IMR-90 (cell line): Measurements from ENCODE around the gene SP9. TPM values are rescaled to one million over a fixed set of nuclear protein-coding genes. Genes with fewer than 3 reads are reported as not detected.

Experiments
- ATAC-seq: fragments of 200-7000 bp; cut with Tn5 transposase; 2 replicates; pipeline ENCODE4 v1.9.1; 2020; ENCODE audit warnings: low read depth, mild to moderate bottlenecking, moderate library complexity
- BruUV-seq: library from RNA; stranded (reverse); fragments of 400-500 nt; replicated peaks from 2 replicates; lab custom pipeline; 2021; lab: Mats Ljungman, UMichigan
- CTCF ChIA-PET: fragments of 300-600 bp; formaldehyde crosslinking; extraction: SDS; loops from one replicate; lab custom pipeline; 2021; ENCODE audit warnings: antibody characterized with exemption; lab: Yijun Ruan, JAX
- POLR2A ChIA-PET: fragments of 300-600 bp; sonication (Branson Sonifier 250); formaldehyde crosslinking; loops from one replicate; lab custom pipeline; 2022; ENCODE audit warnings: antibody characterized with exemption; ENCODE audit not compliant: unreplicated experiment; lab: Charles Lee
- DNase-seq: peaks from one replicate; pipeline ENCODE4 v3.0.0; 2013
- H2AFZ ChIP-seq: replicated peaks from 2 replicates; pipeline ENCODE3; 2013; ENCODE audit warnings: low read length, mild to moderate bottlenecking; ENCODE audit not compliant: poor library complexity
- H2AK5ac ChIP-seq: 2 replicates; pipeline ENCODE4 v1.6.1; 2013; ENCODE audit warnings: low read depth, low read length, inconsistent platforms
- H2AK9ac ChIP-seq: replicated peaks from 2 replicates; pipeline ENCODE3; 2013; ENCODE audit warnings: mild to moderate bottlenecking, low read depth, low read length, moderate library complexity; ENCODE audit not compliant: poor library complexity
- H2BK120ac ChIP-seq: 2 replicates; pipeline ENCODE4 v1.6.1; 2013; ENCODE audit warnings: low read depth, low read length, inconsistent platforms
- H2BK15ac ChIP-seq: 3 replicates; pipeline ENCODE4 v1.6.1; 2013; ENCODE audit warnings: low read depth, low read length, inconsistent platforms
- H2BK20ac ChIP-seq: 2 replicates; pipeline ENCODE4 v1.6.1; 2013; ENCODE audit warnings: low read depth, mild to moderate bottlenecking, inconsistent platforms, low read length, moderate library complexity
- H2BK5ac ChIP-seq: 2 replicates; pipeline ENCODE4 v1.6.1; 2013; ENCODE audit warnings: mild to moderate bottlenecking, low read depth, low read length, inconsistent platforms; ENCODE audit not compliant: poor library complexity, severe bottlenecking
- H3K14ac ChIP-seq: replicated peaks from 2 replicates; pipeline ENCODE4 v1.6.1; 2013; ENCODE audit warnings: low read depth, low read length, inconsistent platforms
- H3K18ac ChIP-seq: 2 replicates; pipeline ENCODE4 v1.6.1; 2013; ENCODE audit warnings: low read depth, low read length, control low read depth
- H3K23ac ChIP-seq: 2 replicates; pipeline ENCODE4 v1.6.1; 2013; ENCODE audit warnings: low read depth, low read length, inconsistent platforms
- H3K27ac ChIP-seq: 2 replicates; pipeline ENCODE4 v1.5.1; 2013; ENCODE audit warnings: mild to moderate bottlenecking, control low read depth, low read length; ENCODE audit not compliant: insufficient read depth
- H3K27me3 ChIP-seq: 2 replicates; pipeline ENCODE4 v1.6.1; 2013; ENCODE audit warnings: low read length; ENCODE audit not compliant: control insufficient read depth, insufficient read depth
- H3K36me3 ChIP-seq: 2 replicates; pipeline ENCODE4 v1.6.1; 2013; ENCODE audit warnings: low read length, mixed read lengths; ENCODE audit not compliant: control insufficient read depth, insufficient read depth
- H3K4ac ChIP-seq: 2 replicates; pipeline ENCODE4 v1.6.1; 2013; ENCODE audit warnings: low read depth, low read length, inconsistent platforms
- H3K4me1 ChIP-seq: 2 replicates; pipeline ENCODE4 v1.6.1; 2013; ENCODE audit warnings: low read length, mixed read lengths; ENCODE audit not compliant: control insufficient read depth, insufficient read depth
- H3K4me2 ChIP-seq: 2 replicates; pipeline ENCODE4 v1.6.1; 2013; ENCODE audit warnings: low read depth, mild to moderate bottlenecking, control low read depth, low read length, moderate library complexity
- H3K4me3 ChIP-seq: 2 replicates; pipeline ENCODE4 v1.5.1; 2013; ENCODE audit warnings: low read depth, mild to moderate bottlenecking, control low read depth, low read length, moderate library complexity; ENCODE audit not compliant: insufficient read depth
- H3K56ac ChIP-seq: 2 replicates; pipeline ENCODE4 v1.6.1; 2013; ENCODE audit warnings: low read length, inconsistent platforms; ENCODE audit not compliant: insufficient read depth; ENCODE audit errors: extremely low read depth
- H3K79me1 ChIP-seq, 2 experiments: 2 replicates each; pipeline ENCODE4 v1.6.1; 2013; ENCODE audit warnings: low read length in 2 of 2, inconsistent platforms in 1 of 2, low read depth in 1 of 2
- H3K9ac ChIP-seq: 2 replicates; pipeline ENCODE4 v1.6.1; 2013; ENCODE audit warnings: low read depth, low read length, control low read depth
- H3K9me1 ChIP-seq: 2 replicates; pipeline ENCODE4 v1.6.1; 2013; ENCODE audit warnings: low read length, inconsistent platforms; ENCODE audit not compliant: insufficient read depth
- H3K9me3 ChIP-seq: 2 replicates; pipeline ENCODE4 v1.6.1; 2013; ENCODE audit warnings: low read length; ENCODE audit not compliant: control insufficient read depth, insufficient read depth
- H4K20me1 ChIP-seq: 2 replicates; pipeline ENCODE4 v1.6.1; 2013; ENCODE audit warnings: low read length, inconsistent platforms; ENCODE audit not compliant: insufficient read depth
- H4K5ac ChIP-seq: 2 replicates; pipeline ENCODE4 v1.6.1; 2013; ENCODE audit warnings: mild to moderate bottlenecking, low read depth, low read length, control low read depth
- H4K8ac ChIP-seq, 2 experiments: 2 replicates each; pipeline ENCODE4 v1.6.1; 2013; ENCODE audit warnings: low read depth in 2 of 2, low read length in 2 of 2, control low read depth in 1 of 2, inconsistent platforms in 1 of 2
- H4K91ac ChIP-seq: 2 replicates; pipeline ENCODE4 v1.6.1; 2013; ENCODE audit warnings: low read depth, low read length, inconsistent platforms; ENCODE audit not compliant: insufficient read depth
- MXI1 ChIP-seq: IDR thresholded peaks from 2 replicates; pipeline ENCODE4 v1.6.1; 2012; ENCODE audit warnings: low read depth, mild to moderate bottlenecking, low read length, moderate library complexity, borderline replicate concordance
- RAD21 ChIP-seq: IDR thresholded peaks from 2 replicates; pipeline ENCODE4 v1.6.1; 2012; ENCODE audit warnings: low read length, improper control_type of control experiment
- USF2 ChIP-seq: fragments of 150-350 bp; IDR thresholded peaks from 2 replicates; pipeline ENCODE4 v1.6.1; 2017; ENCODE audit warnings: mild to moderate bottlenecking, antibody characterized with exemption, low read length, low read depth
- WGBS, 2 experiments: methylation state at CpG; one replicate each; pipeline versions ENCODE4 v1.1.5 to v1.1.7; 2013; ENCODE audit warnings: missing lambda C conversion rate in 2 of 2; ENCODE audit not compliant: insufficient read length in 1 of 2; ENCODE audit errors: extremely low coverage in 2 of 2; 5-methylcytosine and 5-hydroxymethylcytosine counted together
- dilution Hi-C: fragments of 300-500 bp; cut with HindIII; formaldehyde crosslinking; loops from one replicate; pipeline ENCODE4 v1.14.3; 2018; ENCODE audit warnings: low sequenced_read_pairs; ENCODE audit not compliant: unreplicated experiment
- in situ Hi-C: fragments of 300-500 bp; cut with MboI; formaldehyde crosslinking; loops from 3 replicates; pipeline ENCODE4 v1.14.3; 2019; ENCODE audit warnings: low sequenced_read_pairs, inconsistent platforms, mixed read lengths
- intact Hi-C: fragments of 100-400 bp; cut with micrococcal nuclease; formaldehyde crosslinking; loops from 2 replicates; pipeline ENCODE4 v1.10.0; 2022
- polyA plus RNA-seq, 3 experiments: library from polyadenylated mRNA; depleted of rRNA; stranded (reverse); fragments of >200 nt; gene quantifications; 2 replicates each; pipeline ENCODE4 v1.2.3, GENCODE V29; 2012; ENCODE audit warnings: low replicate concordance in 1 of 3
- total RNA-seq: library from RNA; depleted of rRNA; stranded (reverse); fragments of >200 nt; gene quantifications from 2 replicates; pipeline ENCODE4 v1.2.3, GENCODE V29; 2012

The SP9 gene
- total and polyA plus RNA-seq, 2 of the 4 experiments (the other 2 are of a cell fraction), result not detected

DNA sequence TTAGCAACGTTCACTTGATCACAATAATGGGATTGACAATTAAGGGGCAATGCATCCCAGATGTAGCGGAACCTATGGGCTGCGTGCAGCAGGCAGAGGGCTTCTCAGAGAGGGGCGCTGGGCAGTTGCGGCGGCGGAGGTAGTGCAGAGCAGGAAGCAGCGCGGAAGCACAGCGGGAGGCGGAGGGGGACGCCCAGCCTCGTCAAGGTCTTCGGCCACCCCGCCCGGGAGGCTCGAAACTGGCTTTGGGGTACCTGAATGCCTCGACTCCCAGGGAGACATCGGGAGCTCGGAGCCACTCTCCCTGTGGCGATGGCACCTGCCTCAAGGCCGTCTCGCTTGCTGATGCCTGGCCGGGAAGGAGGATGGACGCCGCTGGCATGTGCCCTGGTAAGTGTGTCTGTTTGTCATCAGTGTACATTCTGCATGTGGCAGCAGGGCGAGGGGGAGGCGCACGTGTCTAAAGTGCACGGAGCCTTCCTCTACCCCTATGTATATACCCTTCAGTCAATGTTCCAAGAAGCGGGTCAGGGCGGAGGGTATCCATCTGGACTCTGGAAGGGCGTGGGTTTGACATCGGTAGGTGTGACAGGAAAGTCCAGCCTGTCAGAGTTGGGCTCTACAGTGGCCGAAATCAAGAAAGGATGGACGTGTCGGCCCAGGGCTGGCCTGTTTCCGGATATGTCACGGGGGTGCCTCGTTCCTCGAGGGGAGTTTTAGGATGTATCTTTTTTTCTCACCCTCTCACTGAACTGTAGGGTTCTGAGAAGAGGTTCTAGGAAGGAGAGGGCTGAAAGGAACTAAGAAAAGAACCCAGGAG lies 7.5 kb upstream of the SP9 start:
- Histone ChIP-seq H3K9me3 (peaks cover 10% of the 10 kb centered on the region), H4K5ac (no peak overlapping the region), H3K4me3 (no peak overlapping the region), H3K36me3 (no peaks in the 10 kb centered on the region), H2AK9ac (no peak overlapping the region), H4K8ac (no peak overlapping the region), H3K23ac (0 out of 2 replicates have a peak overlapping the region, but pooled peaks have one; percentile 83), H2BK20ac (no peak overlapping the region), H3K4me1 (peaks cover 4% of the 10 kb centered on the region; the same call in 1 of the 2 replicates), H3K9me1 (no peaks in the 10 kb centered on the region), H4K91ac (no peak overlapping the region), H2BK15ac (no peak overlapping the region), H3K27ac (no peak overlapping the region), H3K56ac (no peak overlapping the region), H2AK5ac (no peak overlapping the region), H3K79me1 (no peaks in the 10 kb centered on the region), H3K9ac (no peak overlapping the region), H2BK5ac (no peak overlapping the region), H3K14ac (no peak overlapping the region), H3K18ac (no peak overlapping the region), H2AFZ (no peak overlapping the region), H3K4me2 (peak overlapping the region; percentile 53; the same call in 1 of the 2 replicates), H2BK120ac (no peak overlapping the region), H3K27me3 (peaks cover 81% of the 10 kb centered on the region), H3K4ac (no peak overlapping the region), H4K20me1 (peaks cover 7% of the 10 kb centered on the region; the same call in 1 of the 2 replicates)
- 7% methylated on average over 17 of the region's 41 CpGs; no CpG with 5 or more reads in 1 of the 2 experiments for WGBS, 2 experiments
- in situ Hi-C loops, result loop anchor here (25.0 kb wide), 2 partner anchors 740 to 1515 kb away; no protein-coding TSS in a partner anchor
- intact Hi-C loops, result loop anchor here (5.0 kb wide), 1 partner anchor 445 kb away; no protein-coding TSS in a partner anchor
- CTCF ChIA-PET, result interaction anchor here (0.6 kb wide), 1 partner anchor 9 kb away, joined by 3 read pairs; no protein-coding TSS in a partner anchor
- TF ChIP-seq RAD21 (no peak), USF2 (no peak), MXI1 (no peak)
- dilution Hi-C loops, result no loop called here
- no peak for DNase-seq
- no peak for ATAC-seq
- no TSS peak for BruUV-seq
- POLR2A ChIA-PET, result no interaction called here
